Fibroblast of pulmonary artery (primary cell): ENCODE results near the gene TRPC5OS.

ENCODE experiments used
- DNase-seq: peaks from one replicate; pipeline ENCODE4 v3.0.0-alpha.2; 2010; ENCODE audit warnings: low read depth
- H3K4me3 ChIP-seq: replicated peaks from 2 replicates; pipeline ENCODE4 v1.5.1; 2011; ENCODE audit warnings: low read depth, mild to moderate bottlenecking, control low read depth, low read length, moderate library complexity
- CTCF ChIP-seq: IDR thresholded peaks from 2 replicates; pipeline ENCODE4 v1.5.1; 2011; ENCODE audit warnings: mild to moderate bottlenecking, control low read depth, low read length, inconsistent platforms; ENCODE audit errors: missing control alignments

The TRPC5OS gene

GRCh38 chrX:111888600-111888999 lies 12.6 kb downstream of the TRPC5OS start:
- no peak for DNase-seq
- no peak for TF ChIP-seq CTCF
- H3K4me3 ChIP-seq: no peak overlapping the region

GRCh38 chrX:111892375-111892774 lies 16.4 kb downstream of the TRPC5OS start:
- no peak for DNase-seq
- H3K4me3 ChIP-seq: no peak overlapping the region
- no peak for TF ChIP-seq CTCF

- no peak for DNase-seq
- TF ChIP-seq CTCF: no peak
- H3K4me3 ChIP-seq: no peak overlapping the region
Observed at GRCh38 chrX:111896148-111896547, 20.2 kb downstream of the TRPC5OS start.

- TF ChIP-seq CTCF: no peak
- no peak overlapping the region for H3K4me3 ChIP-seq
- DNase-seq: no peak
Observed at GRCh38 chrX:111914398-111915090, 38.6 kb downstream of the TRPC5OS start.

GRCh38 chrX:111917591-111917990 lies 41.6 kb downstream of the TRPC5OS start:
- DNase-seq: no peak
- H3K4me3 ChIP-seq: no peak overlapping the region
- TF ChIP-seq CTCF: no peak

- DNase-seq: no peak
- no peak overlapping the region for H3K4me3 ChIP-seq
- TF ChIP-seq CTCF: no peak
Observed at GRCh38 chrX:111928456-111928855, 52.5 kb downstream of the TRPC5OS start.
